GM10248 (cell line): ENCODE measurements around the gene RUNX3.
"Not testable (repeated sequence)": the region's sequence is repeated elsewhere in the genome, so short reads cannot be mapped to it uniquely, and the experiment has no call there.

ENCODE experiments used
- CTCF ChIA-PET: fragments of 300-600 bp; sonication (Branson Sonifier 250); formaldehyde crosslinking; extraction: SDS; loops from one replicate; lab custom pipeline; 2021; ENCODE audit warnings: antibody characterized with exemption; lab: Yijun Ruan, JAX
- POLR2A ChIA-PET: fragments of 350-650 bp; sonication (Branson Sonifier 250); formaldehyde crosslinking; extraction: SDS; loops from one replicate; lab custom pipeline; 2020; ENCODE audit warnings: antibody characterized with exemption; lab: Yijun Ruan, JAX
- DNase-seq: peaks from one replicate; pipeline ENCODE4 v3.0.0; 2012; ENCODE audit errors: extremely low spot score
- TF ChIP-seq, protein P1 (sequence below): IDR thresholded peaks from 2 replicates; pipeline ENCODE4 v1.5.1; 2012; ENCODE audit warnings: mild to moderate bottlenecking, low read depth; ENCODE audit errors: extremely low read depth, missing control alignments, control extremely low read depth

RUNX3 gene

DNA sequence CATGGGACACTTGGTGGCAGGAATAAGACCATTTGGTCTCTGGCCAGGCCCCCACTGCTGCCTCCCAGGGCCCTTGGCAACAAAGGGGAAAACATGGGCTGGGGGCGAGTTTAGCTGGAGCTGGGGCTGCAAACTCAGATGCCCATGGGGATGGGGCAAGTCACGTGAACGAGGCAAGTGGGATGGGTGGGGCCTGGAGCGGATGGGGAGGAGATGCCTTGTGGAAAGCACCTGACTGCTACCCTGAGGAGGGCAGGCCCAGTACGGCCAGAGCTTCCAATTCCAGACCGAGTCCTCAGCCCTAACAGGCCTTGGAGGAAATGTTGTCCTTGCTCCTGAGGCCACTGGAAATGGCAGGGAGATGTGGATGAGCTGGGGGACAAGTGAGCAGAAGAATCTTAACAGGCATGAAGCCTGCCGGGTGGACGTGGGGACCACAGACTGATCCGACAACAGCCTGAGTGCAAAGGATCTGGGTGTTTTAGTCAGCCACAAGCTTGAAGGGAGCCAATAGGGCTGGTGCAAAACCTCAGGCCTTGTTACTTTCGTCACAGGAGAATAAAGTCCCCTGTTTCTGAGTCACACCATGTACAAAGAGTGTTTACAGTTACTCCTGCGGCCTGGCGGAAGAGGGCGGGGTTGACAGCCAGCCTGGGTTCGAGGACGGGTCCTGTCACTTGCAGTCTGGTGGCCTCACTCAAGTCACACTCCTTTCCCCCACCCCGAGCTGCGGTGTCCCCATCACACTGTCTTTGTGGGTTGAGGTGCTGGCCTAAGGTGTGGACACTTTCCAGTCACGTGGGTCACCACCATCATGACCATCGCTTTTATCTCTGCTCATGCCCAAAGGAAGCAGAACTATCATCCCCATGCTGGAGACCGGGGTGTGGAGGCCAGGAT is 19.1 kb downstream of the RUNX3 start:
- POLR2A ChIA-PET, result interaction anchor here (0.8 kb wide), 1 partner anchor 40 kb away, joined by 4 read pairs; no protein-coding TSS in a partner anchor
- CTCF ChIA-PET, result interaction anchor here (1.0 to 1.4 kb wide), 2 partner anchors 12 to 190 kb away, joined by 3 read pairs; no protein-coding TSS in a partner anchor
- no peak for DNase-seq
- TF ChIP-seq, protein P1, sequence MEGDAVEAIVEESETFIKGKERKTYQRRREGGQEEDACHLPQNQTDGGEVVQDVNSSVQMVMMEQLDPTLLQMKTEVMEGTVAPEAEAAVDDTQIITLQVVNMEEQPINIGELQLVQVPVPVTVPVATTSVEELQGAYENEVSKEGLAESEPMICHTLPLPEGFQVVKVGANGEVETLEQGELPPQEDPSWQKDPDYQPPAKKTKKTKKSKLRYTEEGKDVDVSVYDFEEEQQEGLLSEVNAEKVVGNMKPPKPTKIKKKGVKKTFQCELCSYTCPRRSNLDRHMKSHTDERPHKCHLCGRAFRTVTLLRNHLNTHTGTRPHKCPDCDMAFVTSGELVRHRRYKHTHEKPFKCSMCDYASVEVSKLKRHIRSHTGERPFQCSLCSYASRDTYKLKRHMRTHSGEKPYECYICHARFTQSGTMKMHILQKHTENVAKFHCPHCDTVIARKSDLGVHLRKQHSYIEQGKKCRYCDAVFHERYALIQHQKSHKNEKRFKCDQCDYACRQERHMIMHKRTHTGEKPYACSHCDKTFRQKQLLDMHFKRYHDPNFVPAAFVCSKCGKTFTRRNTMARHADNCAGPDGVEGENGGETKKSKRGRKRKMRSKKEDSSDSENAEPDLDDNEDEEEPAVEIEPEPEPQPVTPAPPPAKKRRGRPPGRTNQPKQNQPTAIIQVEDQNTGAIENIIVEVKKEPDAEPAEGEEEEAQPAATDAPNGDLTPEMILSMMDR, result no peak

DNA sequence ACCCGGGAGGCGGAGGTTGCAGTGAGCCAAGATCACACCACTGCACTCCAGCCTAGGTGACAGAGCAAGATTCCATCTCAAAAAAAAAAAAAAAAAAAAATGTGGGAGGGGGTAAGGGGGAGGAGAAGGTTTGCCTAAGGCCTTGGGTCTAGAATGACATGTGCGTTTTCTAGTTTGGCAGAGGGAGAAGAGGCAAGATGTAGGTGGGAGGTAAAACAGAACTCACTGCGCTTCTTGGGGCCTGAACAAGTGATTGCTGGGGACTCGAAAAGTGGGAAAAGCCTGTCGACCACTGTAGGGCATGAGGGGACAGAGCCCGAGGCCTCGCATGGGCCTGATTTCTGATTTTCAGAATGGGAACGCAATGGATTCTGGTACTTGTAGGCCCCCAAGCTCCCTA is 19.9 kb downstream of the RUNX3 start:
- POLR2A ChIA-PET, result no interaction called here
- TF ChIP-seq, protein P1, result no peak
- no peak for DNase-seq
- CTCF ChIA-PET, result interaction anchor here (1.4 kb wide), 1 partner anchor 191 kb away, joined by 3 read pairs; no protein-coding TSS in a partner anchor

DNA sequence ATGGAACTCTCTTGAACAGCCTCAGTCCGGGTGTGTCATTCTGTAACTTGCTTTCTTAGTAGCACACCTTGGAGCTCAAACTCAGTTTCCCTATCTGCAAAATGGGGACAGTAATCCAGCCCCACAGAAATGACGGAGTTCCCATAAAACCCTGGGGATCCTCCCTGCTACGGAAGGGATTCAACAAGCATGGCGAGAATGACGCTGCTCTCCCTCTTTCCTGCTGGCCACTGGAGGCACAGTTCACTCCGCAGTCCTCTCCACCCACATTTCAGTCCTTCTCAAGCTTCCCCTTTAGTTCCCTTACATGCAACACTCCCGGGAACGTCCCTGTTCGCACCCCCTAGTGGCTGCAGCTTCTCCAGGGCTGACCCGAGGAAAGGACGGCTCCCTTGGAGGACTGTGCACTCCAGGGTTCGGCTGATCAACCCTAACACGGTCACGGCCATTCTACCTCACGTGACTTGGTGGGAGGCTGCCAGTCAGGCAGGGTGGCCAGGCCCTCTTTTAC is 20.6 kb downstream of the RUNX3 start:
- ChIA-PET POLR2A (no interaction called here), CTCF (interaction anchor here (0.8 to 1.4 kb wide), 2 partner anchors 11 to 191 kb away, joined by 3 read pairs; no protein-coding TSS in a partner anchor)
- no peak for DNase-seq
- TF ChIP-seq, protein P1, result peak; percentile 5

DNA sequence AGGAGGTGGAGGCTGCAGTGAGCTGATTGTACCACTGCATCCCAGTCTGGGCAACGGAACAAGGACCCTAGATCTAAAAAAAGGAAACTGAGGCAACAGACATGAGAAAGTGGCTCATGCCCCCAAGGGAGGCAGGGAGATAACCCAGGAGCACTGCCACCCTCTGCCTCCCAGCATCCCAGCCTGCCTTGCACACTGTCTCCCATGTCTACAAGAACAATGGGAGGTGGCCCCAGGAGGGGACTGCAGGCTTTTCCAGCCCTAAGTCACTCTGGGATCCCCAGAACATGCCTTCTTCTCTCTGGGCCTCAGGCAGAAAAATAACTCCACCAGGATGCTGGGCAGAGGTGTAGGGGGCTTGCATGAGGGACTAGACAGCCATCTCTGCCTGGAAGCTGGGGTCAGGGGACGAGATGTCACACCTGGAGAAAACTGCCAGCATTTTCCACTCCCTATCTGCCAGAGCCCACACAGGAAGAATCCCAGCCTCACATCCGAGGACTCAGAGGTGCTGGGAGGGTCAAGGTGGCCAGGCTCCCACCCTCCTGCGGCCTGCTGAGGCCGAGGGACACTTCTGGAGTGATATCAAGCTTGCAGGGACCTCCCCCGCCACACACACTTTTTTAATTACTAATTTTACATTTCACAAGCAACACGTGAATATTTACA is 21.4 kb downstream of the RUNX3 start:
- no peak for DNase-seq
- ChIA-PET POLR2A (no interaction called here), CTCF (interaction anchor here (0.8 kb wide), 1 partner anchor 11 kb away, joined by 3 read pairs; no protein-coding TSS in a partner anchor)
- TF ChIP-seq, protein P1, result no peak

DNA sequence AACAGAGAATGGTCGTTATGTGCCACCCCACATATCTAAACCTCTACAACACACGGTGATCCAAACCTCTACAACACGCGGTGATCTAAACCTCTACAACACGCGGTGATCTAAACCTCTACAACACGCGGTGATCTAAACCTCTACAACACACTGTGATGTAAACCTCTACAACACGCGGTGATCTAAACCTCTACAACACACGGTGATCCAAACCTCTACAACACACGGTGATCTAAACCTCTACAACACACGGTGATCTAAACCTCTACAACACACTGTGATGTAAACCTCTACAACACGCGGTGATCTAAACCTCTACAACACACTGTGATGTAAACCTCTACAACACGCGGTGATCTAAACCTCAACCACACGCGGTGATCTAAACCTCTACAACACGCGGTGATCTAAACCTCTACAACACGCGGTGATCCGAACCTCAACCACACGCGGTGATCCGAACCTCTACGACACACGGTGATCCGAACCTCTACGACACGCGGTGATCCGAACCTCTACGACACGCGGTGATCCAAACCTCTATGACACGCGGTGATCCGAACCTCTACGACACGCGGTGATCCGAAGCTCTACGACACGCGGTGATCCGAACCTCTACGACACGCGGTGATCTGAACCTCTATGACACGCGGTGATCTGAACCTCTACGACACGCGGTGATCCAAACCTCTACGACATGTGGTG is 22.3 kb downstream of the RUNX3 start:
- CTCF ChIA-PET, DNase-seq, POLR2A ChIA-PET: not testable (repeated sequence)

DNA sequence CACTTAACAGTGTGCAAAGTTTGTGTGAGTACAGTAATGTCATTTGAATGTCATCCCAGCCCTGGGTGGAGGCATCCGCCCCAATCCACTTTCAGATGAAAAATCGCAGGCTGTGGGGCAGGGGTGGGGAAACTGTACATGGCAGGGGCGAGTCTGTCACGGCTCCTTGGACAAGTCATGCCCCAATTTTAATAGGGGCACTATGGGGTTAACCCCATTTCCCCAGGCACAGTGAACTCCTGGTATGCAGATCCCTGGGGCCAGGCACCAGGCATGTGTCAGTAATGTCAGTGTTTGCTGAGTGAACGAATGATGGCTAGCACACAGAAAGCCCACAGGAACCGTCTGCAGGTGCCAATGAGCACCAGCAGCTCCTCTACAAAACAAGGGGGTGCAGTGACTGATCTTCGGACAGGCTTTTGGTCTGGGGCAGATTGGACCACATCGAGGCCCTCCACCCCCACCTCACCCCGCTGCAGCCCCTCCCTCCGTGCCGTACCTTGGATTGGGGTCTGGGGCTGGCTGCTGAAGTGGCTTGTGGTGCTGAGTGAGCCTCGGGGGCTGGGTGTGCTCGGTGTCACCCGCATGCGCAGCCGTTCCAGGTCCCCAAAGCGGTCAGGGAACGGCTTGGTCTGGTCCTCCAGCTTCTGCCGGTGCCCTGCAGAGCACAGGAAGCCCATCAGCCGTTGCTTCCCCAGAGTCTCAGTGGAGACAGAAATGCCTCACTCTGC is 23.2 kb downstream of the RUNX3 start:
- CTCF ChIA-PET, result interaction anchor here (2.1 kb wide), 1 partner anchor 9 kb away, joined by 7 read pairs; no protein-coding TSS in a partner anchor
- TF ChIP-seq, protein P1, result no peak

More for the DNA sequence above, 23.2 kb downstream of the RUNX3 start:
- DNase-seq, result no peak
- POLR2A ChIA-PET, result no interaction called here
